Fibroblast of skin of left biceps (primary cell): Measurements from ENCODE around the gene RSPH1.

Experiments used
- DNase-seq, 2 experiments: peaks; one replicate each; pipeline ENCODE4 v3.0.0-alpha.2; 2013; ENCODE audit warnings: low read depth in 2 of 2

The RSPH1 gene

GRCh38 chr21:42427809-42428419 is 68.1 kb downstream of the RSPH1 start:
- no peak for DNase-seq

- DNase-seq = no peak
Measured at GRCh38 chr21:42426876-42427480, 69.0 kb downstream of the RSPH1 start.

- DNase-seq = no peak
Measured at GRCh38 chr21:42426424-42426823, 69.6 kb downstream of the RSPH1 start.

- DNase-seq = no peak
Measured at GRCh38 chr21:42425591-42425990, 70.4 kb downstream of the RSPH1 start.

GRCh38 chr21:42424914-42425541 is 71.0 kb downstream of the RSPH1 start:
- no peak for DNase-seq

- no peak for DNase-seq
Measured at GRCh38 chr21:42423685-42424084, 72.3 kb downstream of the RSPH1 start.

- no peak for DNase-seq
Measured at GRCh38 chr21:42423197-42423675, 72.8 kb downstream of the RSPH1 start.
